ENCODE measurements around the gene IDUA.

- no peak for TF ChIP-seq POLR2A (IDR thresholded peaks at IDR 0.05; ENCODE audit: low read depth, low read length)
- no peak for TF ChIP-seq POLR2AphosphoS5 (IDR thresholded peaks at IDR 0.05; ENCODE audit: low read depth, low read length)
- no peak for TF ChIP-seq SPI1 (IDR thresholded peaks at IDR 0.05; ENCODE audit: low read depth, low read length)
- no peak for TF ChIP-seq TAF1 (IDR thresholded peaks at IDR 0.05; ENCODE audit: low read depth, low read length)
- TF ChIP-seq PAX5 (IDR thresholded peaks at IDR 0.05; ENCODE audit: insufficient read depth, low read length, severe bottlenecking), result no peak
- TF ChIP-seq POU2F2 (IDR thresholded peaks at IDR 0.05; ENCODE audit: low read depth, low read length), result no peak
Observed at GRCh38 chr4:948936-949300, 37.9 kb upstream of the IDUA start.

Measured in GM12891 (cell line).